ENCODE measurements around the gene TEDC1. TPM values are rescaled to one million over a fixed set of nuclear protein-coding genes. Genes with fewer than 3 reads are reported as not detected.
A peak's percentile ranks its signal among the peaks of the same experiment; 100 is the strongest.

Gene TEDC1
- 1 to 10 TPM; 4.9 to 7.8 (median 6.7) TPM for total RNA-seq

DNA sequence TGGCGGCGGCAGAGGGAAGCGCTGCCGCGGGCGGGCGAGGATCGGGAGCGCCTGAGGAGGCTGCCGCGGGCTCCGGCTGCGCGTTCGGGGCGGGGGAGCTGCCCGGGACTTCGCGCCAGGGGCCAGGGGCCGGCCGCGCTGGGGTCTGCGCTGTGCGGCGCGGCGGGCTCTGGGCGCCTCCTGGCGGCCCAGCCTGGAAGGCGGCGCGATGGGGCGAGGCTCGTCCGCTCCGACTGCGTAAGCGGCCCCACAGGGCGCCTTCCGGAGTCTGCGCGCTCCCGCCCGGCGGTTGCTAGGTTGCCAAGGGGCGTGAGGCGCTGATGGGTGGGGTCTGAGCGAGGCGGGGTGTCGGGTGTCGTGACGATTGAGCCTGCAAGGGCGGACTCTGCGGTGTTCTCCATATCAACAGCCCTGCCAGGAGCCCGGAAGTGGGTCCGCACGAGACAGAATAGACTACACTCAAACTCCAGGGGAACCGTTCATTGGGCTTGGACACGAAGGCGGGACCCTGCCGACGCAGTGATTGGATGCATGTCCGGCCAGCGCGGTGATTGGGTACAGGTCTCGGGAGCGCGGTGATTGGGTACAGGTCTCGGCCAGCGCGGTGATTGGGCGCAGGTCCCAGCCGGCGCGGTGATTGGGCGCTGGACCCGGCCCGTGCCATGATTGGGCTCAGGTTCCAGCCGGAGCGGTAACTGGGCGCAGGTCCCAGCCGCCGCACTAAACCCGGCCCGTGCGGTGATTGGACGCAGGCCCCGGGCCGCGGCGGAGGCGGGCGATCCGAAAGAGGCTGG lies at the start of gene TEDC1:
Gene TEDC1, plus strand, starts transcription at position 675 of the 794 bp plus-strand sequence. CDS start 130 bp downstream, outside the sequence.
- Histone ChIP-seq H3K9me3 (no peaks in the 10 kb centered on the region), H3K27ac (peak within 1 kb of the TSS; percentile 99 to 100), H3K36me3 (no peaks in the 10 kb centered on the region), H3K27me3 (no peaks in the 10 kb centered on the region), H3K4me1 (peaks cover 0 to 18% of the 10 kb centered on the region in 2 donors), H3K4me3 (peak within 1 kb of the TSS; percentile 77 to 88 (median 79))
- DNase-seq (ENCODE audit: low spot score in 2 of 2) = peak; percentile 100
- intact Hi-C loops (cut with DNase I; ENCODE audit: low total_unique reads) = no loop called here
- TF ChIP-seq POLR2AphosphoS5 (IDR thresholded peaks at IDR 0.05) (peak; percentile 69 to 77 (median 76)), CTCF (IDR thresholded peaks at IDR 0.05) (peak; percentile 45 to 98 (median 62)), POLR2A (IDR thresholded peaks at IDR 0.05) (no peak)

GRCh38 chr14:105442125-105442524 lies 48.9 kb upstream of the TEDC1 start:
- no peaks in the 10 kb centered on the region for H3K9me3 ChIP-seq
- H3K36me3 ChIP-seq = no peaks in the 10 kb centered on the region
- H3K27ac ChIP-seq = no peak overlapping the region
- no peak for DNase-seq (ENCODE audit: low spot score in 2 of 2)
- no peaks in the 10 kb centered on the region for H3K4me1 ChIP-seq
- TF ChIP-seq POLR2AphosphoS5 (IDR thresholded peaks at IDR 0.05) (no peak), CTCF (IDR thresholded peaks at IDR 0.05) (no peak), POLR2A (IDR thresholded peaks at IDR 0.05) (no peak)
- H3K27me3 ChIP-seq = no peaks in the 10 kb centered on the region
- intact Hi-C loops (cut with DNase I; ENCODE audit: low total_unique reads) = no loop called here
- H3K4me3 ChIP-seq = no peak overlapping the region

DNA sequence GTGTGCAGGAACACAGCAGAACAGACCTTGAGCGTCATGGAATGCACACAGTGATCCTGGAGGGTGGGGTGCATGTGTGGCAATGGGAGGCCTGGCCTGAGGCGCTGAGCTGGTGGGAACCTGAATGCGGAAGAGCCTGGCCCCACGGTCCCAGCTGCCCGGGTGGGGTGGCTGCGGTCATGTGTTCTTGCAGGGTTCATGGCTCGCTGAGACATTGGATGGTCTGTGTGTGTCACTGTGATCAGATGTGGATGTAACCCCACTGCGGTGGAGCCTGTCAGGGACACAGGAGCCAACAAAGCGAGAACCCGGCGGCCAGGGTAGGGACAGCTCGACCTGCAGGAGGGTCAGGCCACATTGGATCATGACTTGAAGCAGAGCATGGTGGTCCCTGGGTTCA lies 48.2 kb upstream of the TEDC1 start:
- intact Hi-C loops (cut with DNase I; ENCODE audit: low total_unique reads) = no loop called here
- Histone ChIP-seq H3K27ac (no peak overlapping the region), H3K4me3 (no peak overlapping the region), H3K36me3 (no peaks in the 10 kb centered on the region), H3K27me3 (no peaks in the 10 kb centered on the region), H3K4me1 (no peaks in the 10 kb centered on the region), H3K9me3 (no peaks in the 10 kb centered on the region)
- DNase-seq (ENCODE audit: low spot score in 2 of 2) = no peak
- no peak for TF ChIP-seq POLR2A (IDR thresholded peaks at IDR 0.05)
- no peak for TF ChIP-seq CTCF (IDR thresholded peaks at IDR 0.05)
- TF ChIP-seq POLR2AphosphoS5 (IDR thresholded peaks at IDR 0.05) = no peak

- intact Hi-C loops (cut with DNase I; ENCODE audit: low total_unique reads) = no loop called here
- Histone ChIP-seq H3K9me3 (no peaks in the 10 kb centered on the region), H3K4me3 (no peak overlapping the region), H3K27ac (no peak overlapping the region), H3K27me3 (no peaks in the 10 kb centered on the region), H3K4me1 (no peaks in the 10 kb centered on the region), H3K36me3 (no peaks in the 10 kb centered on the region)
- no peak for DNase-seq (ENCODE audit: low spot score in 2 of 2)
- TF ChIP-seq CTCF (IDR thresholded peaks at IDR 0.05) (no peak), POLR2AphosphoS5 (IDR thresholded peaks at IDR 0.05) (no peak), POLR2A (IDR thresholded peaks at IDR 0.05) (no peak)
Measured at GRCh38 chr14:105444859-105445258, 46.2 kb upstream of the TEDC1 start.

- Histone ChIP-seq H3K9me3 (no peaks in the 10 kb centered on the region), H3K27ac (no peak overlapping the region), H3K27me3 (no peaks in the 10 kb centered on the region), H3K4me3 (no peak overlapping the region), H3K4me1 (no peaks in the 10 kb centered on the region), H3K36me3 (no peaks in the 10 kb centered on the region)
- TF ChIP-seq CTCF (IDR thresholded peaks at IDR 0.05) (no peak), POLR2AphosphoS5 (IDR thresholded peaks at IDR 0.05) (no peak), POLR2A (IDR thresholded peaks at IDR 0.05) (no peak)
- DNase-seq (ENCODE audit: low spot score in 2 of 2) = no peak
- intact Hi-C loops (cut with DNase I; ENCODE audit: low total_unique reads) = no loop called here
Measured at GRCh38 chr14:105445290-105445689, 45.8 kb upstream of the TEDC1 start.

Measured in breast epithelium (tissue), 4 donors.